GM12878 (cell line): Measurements from ENCODE around the gene ATP5PO. TPM values are rescaled to one million over a fixed set of nuclear protein-coding genes. Genes with fewer than 3 reads are reported as not detected.
A peak's percentile ranks its signal among the peaks of the same experiment; 100 is the strongest.

Experiments used
- ASH2L ChIP-seq: fragments of 300-600, 200-600 bp; sonication (generic); IDR thresholded peaks from 2 replicates; pipeline ENCODE4 v1.6.1; 2017; ENCODE audit warnings: low read depth, mild to moderate bottlenecking, borderline replicate concordance
- CBFB ChIP-seq: IDR thresholded peaks from 2 replicates; pipeline ENCODE4 v1.6.1; 2016; ENCODE audit warnings: antibody characterized with exemption, low read depth
- CEBPB ChIP-seq, 2 experiments: fragments of 150-350 bp in 1 of 2; IDR thresholded peaks; 2 replicates each; pipeline ENCODE4 v1.6.1; 2012 to 2014; ENCODE audit warnings: low read depth in 2 of 2, low read length in 2 of 2, borderline replicate concordance in 1 of 2, inconsistent platforms in 1 of 2
- CREB1 ChIP-seq: IDR thresholded peaks from 2 replicates; pipeline ENCODE4 v1.6.1; 2012; ENCODE audit warnings: low read depth, mild to moderate bottlenecking, inconsistent platforms
- ESRRA ChIP-seq: IDR thresholded peaks from 2 replicates; pipeline ENCODE4 v1.6.1; 2012; ENCODE audit warnings: mild to moderate bottlenecking, low read length, improper control_type of control experiment
- EZH2 ChIP-seq: IDR thresholded peaks from 2 replicates; pipeline ENCODE4 v1.6.1; 2012; ENCODE audit warnings: low read depth, mild to moderate bottlenecking, control low read depth, inconsistent platforms, low read length, borderline replicate concordance; ENCODE audit not compliant: control insufficient read depth
- IKZF1 ChIP-seq: fragments of 450-650 bp; conservative IDR thresholded peaks from 2 replicates; pipeline ENCODE4 v1.6.1; 2017; ENCODE audit warnings: antibody characterized with exemption, mild to moderate bottlenecking
- IKZF2 ChIP-seq, 2 experiments: fragments of 450-650 bp; IDR thresholded peaks; 2 replicates each; pipeline ENCODE4 v1.6.1; 2017; ENCODE audit warnings: mild to moderate bottlenecking in 2 of 2, moderate library complexity in 2 of 2
- MXI1 ChIP-seq: fragments of 150-350 bp; IDR thresholded peaks from 2 replicates; pipeline ENCODE4 v1.6.1; 2011; ENCODE audit warnings: low read depth, mild to moderate bottlenecking, inconsistent platforms, low read length, improper control_type of control experiment
- MYB ChIP-seq: fragments of 150-350 bp; IDR thresholded peaks from 2 replicates; pipeline ENCODE4 v1.6.1; 2014; ENCODE audit warnings: mild to moderate bottlenecking, low read depth, low read length, borderline replicate concordance
- NFIC ChIP-seq: IDR thresholded peaks from 2 replicates; pipeline ENCODE4 v1.6.1; 2012; ENCODE audit warnings: low read depth, mild to moderate bottlenecking, inconsistent platforms, low read length, moderate library complexity
- NFYA ChIP-seq: IDR thresholded peaks from 2 replicates; pipeline ENCODE4 v1.6.1; 2011; ENCODE audit warnings: low read depth, mild to moderate bottlenecking, low read length, improper control_type of control experiment, borderline replicate concordance
- NR2C1 ChIP-seq: fragments of 450-650 bp; IDR thresholded peaks from 2 replicates; pipeline ENCODE4 v1.6.1; 2017; ENCODE audit warnings: antibody characterized with exemption, mild to moderate bottlenecking, moderate library complexity
- RAD21 ChIP-seq: IDR thresholded peaks from 2 replicates; pipeline ENCODE4 v1.6.1; 2011; ENCODE audit warnings: mild to moderate bottlenecking, low read depth, low read length, moderate library complexity; ENCODE audit not compliant: insufficient read depth
- RFX5 ChIP-seq: IDR thresholded peaks from 2 replicates; pipeline ENCODE4 v1.6.1; 2011; ENCODE audit warnings: low read depth, low read length, improper control_type of control experiment
- SIN3A ChIP-seq: IDR thresholded peaks from 2 replicates; pipeline ENCODE4 v1.6.1; 2012; ENCODE audit warnings: low read depth, low read length, improper control_type of control experiment
- SREBF1 ChIP-seq: IDR thresholded peaks from 2 replicates; pipeline ENCODE4 v1.6.1; 2012; ENCODE audit warnings: mild to moderate bottlenecking, low read length
- TCF3 ChIP-seq: IDR thresholded peaks from 2 replicates; pipeline ENCODE4 v1.6.1; 2012; ENCODE audit warnings: low read depth, mild to moderate bottlenecking, low read length, borderline replicate concordance; ENCODE audit not compliant: insufficient read depth
- YY1 ChIP-seq: IDR thresholded peaks from 2 replicates; pipeline ENCODE4 v1.6.1; 2011; ENCODE audit warnings: low read depth, mild to moderate bottlenecking, low read length
- polyA plus RNA-seq, 11 experiments: library from polyadenylated mRNA; depleted of rRNA in 4 of 11; unstranded in 6 of 11; stranded (reverse) in 5 of 11; fragments of >200 nt; fragmentation: Nextera tagmentation in 4 of 11; fragmentation: Illumina TruSeq in 1 of 11; extraction: Ambion mirVana in 4 of 11; extraction: Trizol in 1 of 11; gene quantifications; 1 replicate in 1 of 11; 2 replicates in 10 of 11; pipeline versions ENCODE4 v1.2.1 to v1.2.3, GENCODE V29; 2011 to 2016; ENCODE audit warnings: inconsistent platforms in 2 of 11, missing spikeins in 2 of 11, low read depth in 1 of 11
- total RNA-seq, 4 experiments: library from RNA; depleted of rRNA in 3 of 4; stranded (reverse); fragments of >200 nt in 3 of 4; fragmentation: Illumina TruSeq in 1 of 4; extraction: Trizol in 1 of 4; gene quantifications; 2 replicates each; pipeline versions ENCODE4 v1.2.1 to v1.2.3, GENCODE V29; 2013 to 2021
- TF ChIP-seq, protein P1 (sequence below): fragments of 450-650 bp; IDR thresholded peaks from 2 replicates; pipeline ENCODE4 v1.6.1; 2014; ENCODE audit warnings: mild to moderate bottlenecking
- TF ChIP-seq, protein P2 (sequence below): fragments of 450-650 bp; IDR thresholded peaks from 2 replicates; pipeline ENCODE4 v1.6.1; 2016; ENCODE audit warnings: mild to moderate bottlenecking
- TF ChIP-seq, protein P3 (sequence below): fragments of 450-650 bp; formaldehyde crosslinking; IDR thresholded peaks from 2 replicates; pipeline ENCODE4 v1.5.0; 2022; ENCODE audit warnings: mild to moderate bottlenecking, missing genetic modification characterization
- TF ChIP-seq, protein P4 (sequence below): fragments of 450-650 bp; IDR thresholded peaks from 2 replicates; pipeline ENCODE4 v1.6.1; 2016; ENCODE audit warnings: mild to moderate bottlenecking
- TF ChIP-seq, protein P5 (sequence below): IDR thresholded peaks from 2 replicates; pipeline ENCODE4 v1.6.1; 2012; ENCODE audit warnings: low read depth, low read length, improper control_type of control experiment

Gene ATP5PO
- total and polyA plus RNA-seq, 10 of the 15 experiments (the other 5 are each of a cell fraction or from before 2014, with no cell fraction given), result 251 to 1,656 (median 470) TPM

DNA sequence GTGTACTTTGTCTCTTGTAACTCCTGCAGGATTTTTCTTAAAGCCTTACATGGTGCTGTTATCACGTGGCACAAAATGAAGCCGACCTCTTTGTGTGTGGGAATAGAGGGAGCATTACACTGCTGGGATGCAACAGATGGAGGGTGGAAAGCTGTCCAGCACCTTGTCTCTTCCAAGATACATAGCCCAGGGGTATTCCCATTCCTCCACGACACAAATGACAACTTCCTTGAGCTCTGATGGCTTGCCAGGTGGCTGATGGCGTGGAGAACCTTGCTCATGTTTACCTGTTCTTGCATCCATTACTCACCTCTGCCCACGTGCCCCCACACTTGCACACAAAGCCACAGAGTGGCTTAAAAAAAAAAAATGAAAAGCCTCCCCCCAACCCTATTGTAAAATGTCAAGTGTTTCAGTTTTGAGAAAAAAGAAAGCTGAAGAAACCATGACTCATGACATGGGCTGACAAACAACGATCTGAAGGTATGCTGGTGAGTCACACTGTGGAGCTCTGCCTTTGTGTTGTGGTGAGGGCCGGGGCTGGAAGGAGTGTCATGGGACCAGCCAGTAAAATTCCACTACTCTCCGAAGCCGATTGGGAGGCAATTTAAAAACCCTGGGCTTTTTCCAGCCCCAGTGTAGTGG is 32.0 kb upstream of the ATP5PO start (continued):
- TF ChIP-seq RAD21 (peak; percentile 33; the same call in 1 of the 2 replicates), RFX5 (no peak), YY1 (peak; percentile 48), IKZF2 (IDR thresholded peaks at IDR 0.05) (peak; percentile 62 to 67; a peak in 3 of 4 replicates), CREB1 (peak; percentile 56; the same call in 1 of the 2 replicates), TCF3 (0 out of 2 replicates have a peak, but pooled peaks have one; percentile 28), NFIC (peak; percentile 92), NR2C1 (no peak), ESRRA (no peak), MYB (no peak), MXI1 (no peak), EZH2 (no peak), IKZF1 (peak; percentile 44), ASH2L (no peak), CBFB (peak; percentile 85), NFYA (no peak), CEBPB (IDR thresholded peaks at IDR 0.05; ENCODE audit: borderline replicate concordance in 1 of 2, low read depth in 2 of 2, low read length in 2 of 2) (no peak), SIN3A (no peak), SREBF1 (no peak)
- TF ChIP-seq, protein P1, sequence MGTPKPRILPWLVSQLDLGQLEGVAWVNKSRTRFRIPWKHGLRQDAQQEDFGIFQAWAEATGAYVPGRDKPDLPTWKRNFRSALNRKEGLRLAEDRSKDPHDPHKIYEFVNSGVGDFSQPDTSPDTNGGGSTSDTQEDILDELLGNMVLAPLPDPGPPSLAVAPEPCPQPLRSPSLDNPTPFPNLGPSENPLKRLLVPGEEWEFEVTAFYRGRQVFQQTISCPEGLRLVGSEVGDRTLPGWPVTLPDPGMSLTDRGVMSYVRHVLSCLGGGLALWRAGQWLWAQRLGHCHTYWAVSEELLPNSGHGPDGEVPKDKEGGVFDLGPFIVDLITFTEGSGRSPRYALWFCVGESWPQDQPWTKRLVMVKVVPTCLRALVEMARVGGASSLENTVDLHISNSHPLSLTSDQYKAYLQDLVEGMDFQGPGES, result no peak
- TF ChIP-seq, protein P2, sequence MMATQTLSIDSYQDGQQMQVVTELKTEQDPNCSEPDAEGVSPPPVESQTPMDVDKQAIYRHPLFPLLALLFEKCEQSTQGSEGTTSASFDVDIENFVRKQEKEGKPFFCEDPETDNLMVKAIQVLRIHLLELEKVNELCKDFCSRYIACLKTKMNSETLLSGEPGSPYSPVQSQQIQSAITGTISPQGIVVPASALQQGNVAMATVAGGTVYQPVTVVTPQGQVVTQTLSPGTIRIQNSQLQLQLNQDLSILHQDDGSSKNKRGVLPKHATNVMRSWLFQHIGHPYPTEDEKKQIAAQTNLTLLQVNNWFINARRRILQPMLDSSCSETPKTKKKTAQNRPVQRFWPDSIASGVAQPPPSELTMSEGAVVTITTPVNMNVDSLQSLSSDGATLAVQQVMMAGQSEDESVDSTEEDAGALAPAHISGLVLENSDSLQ, result peak; percentile 57; the same call in 1 of the 2 replicates
- TF ChIP-seq, protein P3, sequence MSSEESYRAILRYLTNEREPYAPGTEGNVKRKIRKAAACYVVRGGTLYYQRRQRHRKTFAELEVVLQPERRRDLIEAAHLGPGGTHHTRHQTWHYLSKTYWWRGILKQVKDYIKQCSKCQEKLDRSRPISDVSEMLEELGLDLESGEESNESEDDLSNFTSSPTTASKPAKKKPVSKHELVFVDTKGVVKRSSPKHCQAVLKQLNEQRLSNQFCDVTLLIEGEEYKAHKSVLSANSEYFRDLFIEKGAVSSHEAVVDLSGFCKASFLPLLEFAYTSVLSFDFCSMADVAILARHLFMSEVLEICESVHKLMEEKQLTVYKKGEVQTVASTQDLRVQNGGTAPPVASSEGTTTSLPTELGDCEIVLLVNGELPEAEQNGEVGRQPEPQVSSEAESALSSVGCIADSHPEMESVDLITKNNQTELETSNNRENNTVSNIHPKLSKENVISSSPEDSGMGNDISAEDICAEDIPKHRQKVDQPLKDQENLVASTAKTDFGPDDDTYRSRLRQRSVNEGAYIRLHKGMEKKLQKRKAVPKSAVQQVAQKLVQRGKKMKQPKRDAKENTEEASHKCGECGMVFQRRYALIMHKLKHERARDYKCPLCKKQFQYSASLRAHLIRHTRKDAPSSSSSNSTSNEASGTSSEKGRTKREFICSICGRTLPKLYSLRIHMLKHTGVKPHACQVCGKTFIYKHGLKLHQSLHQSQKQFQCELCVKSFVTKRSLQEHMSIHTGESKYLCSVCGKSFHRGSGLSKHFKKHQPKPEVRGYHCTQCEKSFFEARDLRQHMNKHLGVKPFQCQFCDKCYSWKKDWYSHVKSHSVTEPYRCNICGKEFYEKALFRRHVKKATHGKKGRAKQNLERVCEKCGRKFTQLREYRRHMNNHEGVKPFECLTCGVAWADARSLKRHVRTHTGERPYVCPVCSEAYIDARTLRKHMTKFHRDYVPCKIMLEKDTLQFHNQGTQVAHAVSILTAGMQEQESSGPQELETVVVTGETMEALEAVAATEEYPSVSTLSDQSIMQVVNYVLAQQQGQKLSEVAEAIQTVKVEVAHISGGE, result no peak
- TF ChIP-seq, protein P4, sequence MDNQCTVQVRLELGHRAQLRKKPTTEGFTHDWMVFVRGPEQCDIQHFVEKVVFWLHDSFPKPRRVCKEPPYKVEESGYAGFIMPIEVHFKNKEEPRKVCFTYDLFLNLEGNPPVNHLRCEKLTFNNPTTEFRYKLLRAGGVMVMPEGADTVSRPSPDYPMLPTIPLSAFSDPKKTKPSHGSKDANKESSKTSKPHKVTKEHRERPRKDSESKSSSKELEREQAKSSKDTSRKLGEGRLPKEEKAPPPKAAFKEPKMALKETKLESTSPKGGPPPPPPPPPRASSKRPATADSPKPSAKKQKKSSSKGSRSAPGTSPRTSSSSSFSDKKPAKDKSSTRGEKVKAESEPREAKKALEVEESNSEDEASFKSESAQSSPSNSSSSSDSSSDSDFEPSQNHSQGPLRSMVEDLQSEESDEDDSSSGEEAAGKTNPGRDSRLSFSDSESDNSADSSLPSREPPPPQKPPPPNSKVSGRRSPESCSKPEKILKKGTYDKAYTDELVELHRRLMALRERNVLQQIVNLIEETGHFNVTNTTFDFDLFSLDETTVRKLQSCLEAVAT, result peak; percentile 98
- TF ChIP-seq, protein P5, sequence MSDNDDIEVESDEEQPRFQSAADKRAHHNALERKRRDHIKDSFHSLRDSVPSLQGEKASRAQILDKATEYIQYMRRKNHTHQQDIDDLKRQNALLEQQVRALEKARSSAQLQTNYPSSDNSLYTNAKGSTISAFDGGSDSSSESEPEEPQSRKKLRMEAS, result peak; percentile 73; the same call in 1 of the 2 replicates
